Pancreas (tissue), 10 donors: ENCODE results near the gene PRR5L. TPM values are rescaled to one million over a fixed set of nuclear protein-coding genes. Genes with fewer than 3 reads are reported as not detected.

Experiments
- ATAC-seq, 4 donors: fragments of 200-7000 bp; cut with Tn5 transposase; one replicate each; pipeline versions ENCODE4 v1.8.0 to v1.9.1; 2020; ENCODE audit warnings: mild to moderate bottlenecking in 4 of 4, moderate library complexity in 4 of 4
- DNase-seq, 6 donors: peaks; one replicate each; pipeline ENCODE4 v3.0.0-alpha.2; 2020
- FAIRE-seq: peaks from 2 replicates; lab custom pipeline; 2012; peaks lifted over from hg19 to GRCh38; lab: Jason Lieb, UNC
- H3K27ac ChIP-seq, 4 donors: fragments of 200-600 bp; sonication (generic); 1 replicate in 3 of 4; 2 replicates in 1 of 4; pipeline versions ENCODE4 v1.5.0 to v1.8.0; 2020
- H3K27me3 ChIP-seq, 4 donors: fragments of 200-600 bp; one replicate each; pipeline ENCODE4 v1.8.0; 2021
- H3K36me3 ChIP-seq, 3 donors: fragments of 200-600 bp; sonication (generic) in 1 of 3; one replicate each; pipeline versions ENCODE4 v1.5.0 to v1.8.0; 2020 to 2021
- H3K4me1 ChIP-seq, 3 donors: fragments of 200-600 bp; one replicate each; pipeline ENCODE4 v1.8.0; 2021
- H3K4me3 ChIP-seq, 4 donors: fragments of 200-600 bp; sonication (generic) in 2 of 4; one replicate each; pipeline versions ENCODE4 v1.5.0 to v1.8.0; 2020 to 2021
- H3K9me3 ChIP-seq, 4 donors: fragments of 200-600 bp; one replicate each; pipeline ENCODE4 v1.8.0; 2021
- WGBS, 2 donors: extraction: QIAGEN DNeasy Blood & Tissue Kit; methylation state at CpG; one replicate each; pipeline ENCODE4 v1.1.7; 2013; 5-methylcytosine and 5-hydroxymethylcytosine counted together
- intact Hi-C, 3 donors: fragments of 100-400 bp; cut with DNase I; formaldehyde crosslinking; loops; one replicate each; pipeline versions ENCODE4 v1.11.1 to v1.14.2; 2022
- polyA plus RNA-seq, 2 donors: library from polyadenylated mRNA; stranded (reverse); fragments of 200-250 nt; gene quantifications; one replicate each; pipeline ENCODE4 v1.2.3, GENCODE V29; 2013
- total RNA-seq, 6 donors: library from RNA; stranded (reverse); fragmentation: NEBNext Ultra II Directional in 4 of 6; extraction: Animal tissue kit (Norgen Biotek cat#: 25700) in 4 of 6; gene quantifications; one replicate each; pipeline versions ENCODE4 v1.2.1 to v1.2.4, GENCODE V29; 2021 to 2023
- TF ChIP-seq, protein P1 (sequence below), 4 donors: fragments of 200-600 bp; sonication (generic) in 3 of 4; IDR thresholded peaks; one replicate each; pipeline versions ENCODE4 v1.5.0 to v1.8.0; 2021; ENCODE audit warnings: antibody characterized with exemption in 4 of 4
- donor health status: healthy with polysubstance abuse.
- donor health status: DM: no; HTN: no; CAD: no; lungs with moderate emphysema.
- donor health status: DM: no; HTN: no; CAD: no.
- donor health status: control.
- donor health status: control.
- donor health status: Bipolar disorder and iron deficiency.
- donor health status: DM: yes; HTN: yes; CAD: no.
- donor health status: DM: no; HTN: no; CAD: no.
- donor health status: DM: no; HTN: no; CAD: no.
- donor health status: DM: yes; HTN: yes; CAD: no.

The PRR5L gene
- total and polyA plus RNA-seq, 8 donors: 1.3 to 9.0 (median 2.2) TPM

DNA sequence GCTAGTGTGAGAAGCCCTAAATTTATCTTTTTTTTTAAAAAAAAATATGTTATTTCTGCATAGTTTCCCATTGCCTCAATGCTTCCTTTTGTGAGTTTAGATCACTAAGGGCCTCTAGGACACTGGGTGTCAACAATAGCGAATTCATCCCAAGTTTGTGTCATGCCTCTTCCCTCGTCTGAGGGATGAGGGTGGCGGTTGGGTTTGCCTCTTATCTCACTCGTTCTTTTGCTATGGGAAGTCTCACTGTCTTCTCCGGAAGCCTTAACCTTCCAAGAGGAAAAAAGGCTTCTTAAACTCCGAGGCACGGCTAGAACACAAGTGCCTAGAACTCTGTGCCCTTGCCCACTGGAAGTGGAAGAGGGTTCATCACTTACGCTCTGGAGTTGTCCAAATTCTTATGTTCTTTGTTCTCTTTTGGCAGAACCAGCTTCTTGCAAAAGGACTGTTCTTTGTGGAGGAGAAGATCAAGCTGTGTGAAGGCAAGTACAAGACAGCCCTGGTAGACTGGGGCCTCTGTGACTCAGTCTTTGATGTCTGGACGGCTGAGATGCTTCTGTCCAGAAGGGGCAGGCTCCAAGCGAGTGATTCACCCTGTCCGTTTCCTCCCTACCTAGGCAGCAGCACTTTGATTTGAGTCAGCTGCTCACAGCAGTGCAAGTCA, 135.5 kb downstream of the PRR5L start:
- intact Hi-C loops: no loop called here
- Histone ChIP-seq H3K27me3 (no peaks in the 10 kb centered on the region), H3K36me3 (no peaks in the 10 kb centered on the region), H3K27ac (no peak overlapping the region), H3K4me3 (no peak overlapping the region), H3K9me3 (no peaks in the 10 kb centered on the region), H3K4me1 (no peaks in the 10 kb centered on the region)
- FAIRE-seq (no peak), ATAC-seq (peak in 3 of 4 donors; percentile 58 to 90 (median 82)), DNase-seq (no peak)
- WGBS, 2 donors: 72 to 78% methylated on average over 11 of the region's 11 CpGs
- TF ChIP-seq, protein P1, sequence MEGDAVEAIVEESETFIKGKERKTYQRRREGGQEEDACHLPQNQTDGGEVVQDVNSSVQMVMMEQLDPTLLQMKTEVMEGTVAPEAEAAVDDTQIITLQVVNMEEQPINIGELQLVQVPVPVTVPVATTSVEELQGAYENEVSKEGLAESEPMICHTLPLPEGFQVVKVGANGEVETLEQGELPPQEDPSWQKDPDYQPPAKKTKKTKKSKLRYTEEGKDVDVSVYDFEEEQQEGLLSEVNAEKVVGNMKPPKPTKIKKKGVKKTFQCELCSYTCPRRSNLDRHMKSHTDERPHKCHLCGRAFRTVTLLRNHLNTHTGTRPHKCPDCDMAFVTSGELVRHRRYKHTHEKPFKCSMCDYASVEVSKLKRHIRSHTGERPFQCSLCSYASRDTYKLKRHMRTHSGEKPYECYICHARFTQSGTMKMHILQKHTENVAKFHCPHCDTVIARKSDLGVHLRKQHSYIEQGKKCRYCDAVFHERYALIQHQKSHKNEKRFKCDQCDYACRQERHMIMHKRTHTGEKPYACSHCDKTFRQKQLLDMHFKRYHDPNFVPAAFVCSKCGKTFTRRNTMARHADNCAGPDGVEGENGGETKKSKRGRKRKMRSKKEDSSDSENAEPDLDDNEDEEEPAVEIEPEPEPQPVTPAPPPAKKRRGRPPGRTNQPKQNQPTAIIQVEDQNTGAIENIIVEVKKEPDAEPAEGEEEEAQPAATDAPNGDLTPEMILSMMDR (IDR thresholded peaks at IDR 0.05): no peak

DNA sequence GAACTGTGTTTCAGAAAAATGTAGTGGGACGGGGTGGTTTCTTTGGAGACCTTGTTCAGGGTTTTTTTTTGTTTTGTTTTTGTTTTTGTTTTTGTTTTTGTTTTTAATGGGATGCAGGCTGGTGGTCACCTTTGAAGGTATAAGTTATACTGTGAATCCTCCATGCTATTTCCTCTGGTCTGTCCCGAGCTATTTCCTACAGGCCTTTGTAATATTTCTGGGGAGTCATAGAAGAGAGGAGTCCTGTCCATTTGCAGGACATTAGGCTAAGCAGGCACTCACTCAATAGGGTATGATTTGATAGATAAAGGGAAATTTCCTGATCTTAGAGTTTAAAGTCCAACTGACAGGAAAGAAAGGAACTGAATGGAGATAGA, 136.0 kb downstream of the PRR5L start:
- WGBS, 2 donors: 67 to 72% methylated on average over 2 of the region's 2 CpGs
- no peak for FAIRE-seq
- intact Hi-C loops: no loop called here
- Histone ChIP-seq H3K4me3 (no peak overlapping the region), H3K36me3 (no peaks in the 10 kb centered on the region), H3K9me3 (no peaks in the 10 kb centered on the region), H3K27me3 (no peaks in the 10 kb centered on the region), H3K4me1 (no peaks in the 10 kb centered on the region), H3K27ac (no peak overlapping the region)
- no peak for ATAC-seq
- TF ChIP-seq, protein P1 (IDR thresholded peaks at IDR 0.05): no peak
- no peak for DNase-seq

DNA sequence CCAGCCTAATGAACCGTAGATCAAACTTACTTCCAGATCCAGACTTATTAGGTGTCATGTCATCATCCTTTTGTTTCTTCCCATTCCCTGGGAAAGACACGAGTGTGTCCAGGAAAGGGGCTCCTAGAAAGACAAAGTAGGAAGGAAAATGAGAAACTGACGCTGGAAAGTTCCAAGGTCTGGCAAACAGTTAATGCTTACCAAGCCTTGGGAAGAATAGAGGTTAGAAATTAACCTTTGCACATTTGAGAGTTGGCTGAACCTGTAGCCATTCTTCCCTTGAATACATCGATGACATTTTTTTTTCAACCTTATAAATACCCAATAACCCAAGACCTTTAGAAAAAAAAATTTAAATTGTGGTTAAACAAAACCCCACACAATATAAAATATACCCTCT, 136.7 kb downstream of the PRR5L start:
- intact Hi-C loops: no loop called here

DNA sequence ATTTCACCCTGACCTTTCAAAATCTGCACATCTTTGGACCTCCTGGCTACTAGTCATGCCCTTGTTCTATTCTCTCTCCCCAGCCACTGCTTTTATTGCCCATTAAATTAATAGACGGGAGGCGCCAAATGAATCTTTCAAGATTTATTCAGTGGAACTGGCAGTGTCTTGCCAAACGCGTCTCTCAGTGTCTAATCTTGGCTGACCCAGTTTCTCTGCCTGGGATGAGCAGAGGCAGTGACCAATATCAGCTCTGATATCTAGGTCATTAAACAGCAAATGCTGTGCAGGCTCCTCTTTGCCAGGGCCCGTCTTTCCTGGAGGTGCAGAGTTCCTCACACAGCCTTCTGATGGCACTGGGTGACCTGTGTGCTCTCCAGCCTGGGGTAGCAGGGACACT, 140.0 kb downstream of the PRR5L start:
- Histone ChIP-seq H3K36me3 (no peaks in the 10 kb centered on the region), H3K4me3 (no peak overlapping the region), H3K27ac (no peak overlapping the region), H3K27me3 (no peaks in the 10 kb centered on the region), H3K4me1 (no peaks in the 10 kb centered on the region), H3K9me3 (no peaks in the 10 kb centered on the region)
- DNase-seq (no peak), ATAC-seq (no peak), FAIRE-seq (no peak)
- WGBS, 2 donors: 80 to 86% methylated on average over 5 of the region's 5 CpGs
- intact Hi-C loops: no loop called here
- TF ChIP-seq, protein P1 (IDR thresholded peaks at IDR 0.05): no peak

More for the DNA sequence above, 136.7 kb downstream of the PRR5L start:
- 36 to 39% methylated on average over 4 of the region's 4 CpGs for WGBS, 2 donors
- no peak overlapping the region for H3K27ac ChIP-seq
- TF ChIP-seq, protein P1 (IDR thresholded peaks at IDR 0.05): no peak
- DNase-seq: no peak
- no peaks in the 10 kb centered on the region for H3K36me3 ChIP-seq
- H3K27me3 ChIP-seq: no peaks in the 10 kb centered on the region
- no peaks in the 10 kb centered on the region for H3K4me1 ChIP-seq
- no peak overlapping the region for H3K4me3 ChIP-seq
- FAIRE-seq: no peak
- H3K9me3 ChIP-seq: no peaks in the 10 kb centered on the region
- ATAC-seq: no peak

DNA sequence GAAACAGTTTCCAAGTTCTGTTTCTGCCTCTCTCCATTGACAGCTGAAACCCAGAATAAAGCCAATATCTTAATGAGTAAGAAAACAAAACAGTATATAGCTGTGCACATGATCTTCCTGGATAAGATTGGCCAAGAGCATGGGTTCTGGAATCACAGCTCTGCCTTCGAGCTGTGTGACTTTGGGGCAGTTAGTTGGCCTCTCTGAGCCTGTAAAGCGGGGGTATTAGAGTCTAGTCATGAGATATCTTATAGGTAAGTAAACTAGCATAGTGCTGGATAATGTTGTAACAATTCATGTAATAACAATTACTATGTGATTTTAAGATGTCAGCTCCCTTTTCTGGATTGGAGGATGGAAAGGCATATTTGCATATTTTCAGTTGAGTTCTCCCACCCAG, 140.5 kb downstream of the PRR5L start:
- no peak for DNase-seq
- WGBS, 2 donors: 86 to 93% methylated on average over 2 of the region's 2 CpGs
- Histone ChIP-seq H3K9me3 (no peaks in the 10 kb centered on the region), H3K4me1 (no peaks in the 10 kb centered on the region), H3K27me3 (no peaks in the 10 kb centered on the region), H3K36me3 (no peaks in the 10 kb centered on the region), H3K4me3 (no peak overlapping the region), H3K27ac (no peak overlapping the region)
- no peak for ATAC-seq
- TF ChIP-seq, protein P1 (IDR thresholded peaks at IDR 0.05): no peak
- intact Hi-C loops: no loop called here
- FAIRE-seq: no peak
